NCI-H748 treated with DMSO at 0.1 percent for 48 hours (cell line): Measurements from ENCODE around the gene LYRM1.

Experiments used
- DNase-seq: peaks from one replicate; lab custom pipeline; 2025; lab: John Stamatoyannopoulos, UW

LYRM1 gene

GRCh38 chr16:20871941-20872815 is 28.4 kb upstream of the LYRM1 start:
- no peak for DNase-seq

GRCh38 chr16:20873331-20873730 is 27.2 kb upstream of the LYRM1 start:
- no peak for DNase-seq

- DNase-seq: no peak
Observed at GRCh38 chr16:20874088-20874581, 26.4 kb upstream of the LYRM1 start.

- no peak for DNase-seq
Observed at GRCh38 chr16:20875355-20875650, 25.3 kb upstream of the LYRM1 start.

- DNase-seq: no peak
Observed at GRCh38 chr16:20878682-20879147, 21.9 kb upstream of the LYRM1 start.

GRCh38 chr16:20879175-20880040 is 21.2 kb upstream of the LYRM1 start:
- no peak for DNase-seq

GRCh38 chr16:20880867-20881502 is 19.6 kb upstream of the LYRM1 start:
- no peak for DNase-seq

GRCh38 chr16:20881503-20881878 is 19.1 kb upstream of the LYRM1 start:
- DNase-seq: no peak

- DNase-seq: no peak
Observed at GRCh38 chr16:20883554-20884239, 16.9 kb upstream of the LYRM1 start.

- no peak for DNase-seq
Observed at GRCh38 chr16:20884240-20884556, 16.4 kb upstream of the LYRM1 start.

- no peak for DNase-seq
Observed at GRCh38 chr16:20886320-20886719, 14.3 kb upstream of the LYRM1 start.

GRCh38 chr16:20887207-20887606 is 13.4 kb upstream of the LYRM1 start:
- DNase-seq: no peak

GRCh38 chr16:20889625-20890275 is 10.8 kb upstream of the LYRM1 start:
- DNase-seq: no peak

- DNase-seq: no peak
Observed at GRCh38 chr16:20894388-20894787, 6.2 kb upstream of the LYRM1 start.

GRCh38 chr16:20897253-20897897 is 3.2 kb upstream of the LYRM1 start:
- DNase-seq: no peak

- DNase-seq: no peak
Observed at GRCh38 chr16:20897922-20898321, 2.6 kb upstream of the LYRM1 start.

GRCh38 chr16:20899071-20899470 is 1.5 kb upstream of the LYRM1 start:
- DNase-seq: no peak

GRCh38 chr16:20899477-20900298 is 883 bp upstream of the LYRM1 start:
- no peak for DNase-seq

- DNase-seq: no peak
Observed at GRCh38 chr16:20901068-20901435, 481 bp downstream of the LYRM1 start.

GRCh38 chr16:20901436-20902112 is 1.0 kb downstream of the LYRM1 start:
- peak; percentile 2 for DNase-seq
